Endothelial cell of umbilical vein (primary cell): ENCODE results near the gene CCDC187. TPM values are rescaled to one million over a fixed set of nuclear protein-coding genes. Genes with fewer than 3 reads are reported as not detected.

ENCODE experiments used
- BruUV-seq: library from RNA; stranded (reverse); fragments of 400-500 nt; replicated peaks from 2 replicates; lab custom pipeline; 2021; lab: Mats Ljungman, UMichigan
- CTCF ChIA-PET: fragments of 300-600, 350-600 bp; sonication (Branson Sonifier 250); formaldehyde crosslinking; loops from one replicate; lab custom pipeline; 2021; ENCODE audit warnings: antibody characterized with exemption, inconsistent platforms; lab: Charles Lee
- POLR2A ChIA-PET: fragments of 300-600, 350-600 bp; sonication (Branson Sonifier 250); formaldehyde crosslinking; loops from one replicate; lab custom pipeline; 2021; ENCODE audit warnings: antibody characterized with exemption, inconsistent platforms; lab: Charles Lee
- DNase-seq: peaks from one replicate; pipeline ENCODE4 v3.0.0-alpha.2; 2011; ENCODE audit warnings: low read depth, low spot score
- FAIRE-seq: peaks from 2 replicates; lab custom pipeline; 2011; peaks lifted over from hg19 to GRCh38; lab: Jason Lieb, UNC
- H2AFZ ChIP-seq: 2 replicates; pipeline ENCODE4 v1.6.0; 2012; ENCODE audit warnings: low read depth, low read length, control low read depth, inconsistent platforms
- H3K27ac ChIP-seq: 2 replicates; pipeline ENCODE4 v1.5.1; 2011; ENCODE audit warnings: low read depth, mild to moderate bottlenecking, control low read depth, low read length, moderate library complexity; ENCODE audit not compliant: insufficient read depth
- H3K27me3 ChIP-seq, 2 experiments: 2 replicates each; pipeline versions ENCODE4 v1.6.0 to v1.6.1; 2011; ENCODE audit warnings: low read length in 2 of 2, mixed read lengths in 1 of 2; ENCODE audit not compliant: control insufficient read depth in 2 of 2, insufficient read depth in 2 of 2
- H3K36me3 ChIP-seq, 2 experiments: 2 replicates in 1 of 2; 3 replicates in 1 of 2; pipeline ENCODE4 v1.5.1; 2011; ENCODE audit warnings: low read length in 2 of 2, mild to moderate bottlenecking in 1 of 2, moderate library complexity in 1 of 2; ENCODE audit not compliant: control insufficient read depth in 2 of 2, insufficient read depth in 2 of 2; ENCODE audit errors: extremely low read depth in 1 of 2
- H3K4me1 ChIP-seq: 3 replicates; pipeline ENCODE4 v1.5.1; 2011; ENCODE audit warnings: mild to moderate bottlenecking, low read length; ENCODE audit not compliant: control insufficient read depth, insufficient read depth; ENCODE audit errors: extremely low read depth
- H3K4me2 ChIP-seq: 2 replicates; pipeline ENCODE4 v1.6.1; 2011; ENCODE audit warnings: low read length, control low read depth, mixed read lengths; ENCODE audit not compliant: insufficient read depth
- H3K4me3 ChIP-seq, 3 experiments: fragments of 200-600 bp in 1 of 3; sonication (generic), shearing (Covaris generic) in 1 of 3; replicated peaks in 1 of 3; 2 replicates each; pipeline ENCODE4 v1.5.1; 2011 to 2016; ENCODE audit warnings: control low read depth in 3 of 3, low read length in 3 of 3, mild to moderate bottlenecking in 2 of 3, inconsistent platforms in 1 of 3, low read depth in 1 of 3, moderate library complexity in 1 of 3; ENCODE audit not compliant: insufficient read depth in 1 of 3
- H3K79me2 ChIP-seq: 2 replicates; pipeline ENCODE4 v1.6.0; 2012; ENCODE audit warnings: low read length, inconsistent platforms; ENCODE audit not compliant: control insufficient read depth, insufficient read depth
- H3K9ac ChIP-seq: replicated peaks from 2 replicates; pipeline ENCODE3; 2011; ENCODE audit warnings: low read length, control low read depth; ENCODE audit not compliant: insufficient read depth; ENCODE audit errors: extremely low read depth
- H3K9me1 ChIP-seq: replicated peaks from 3 replicates; pipeline ENCODE4 v1.6.0; 2011; ENCODE audit warnings: mild to moderate bottlenecking, low read length; ENCODE audit not compliant: control insufficient read depth, insufficient read depth; ENCODE audit errors: extremely low read depth
- H3K9me3 ChIP-seq: replicated peaks from 2 replicates; pipeline ENCODE4 v1.5.1; 2012; ENCODE audit warnings: low read length, inconsistent platforms; ENCODE audit not compliant: control insufficient read depth, insufficient read depth
- H4K20me1 ChIP-seq: replicated peaks from 2 replicates; pipeline ENCODE3; 2011; ENCODE audit warnings: mild to moderate bottlenecking, low read length; ENCODE audit not compliant: control insufficient read depth, insufficient read depth; ENCODE audit errors: extremely low read depth
- CTCF ChIP-seq, 2 donors: IDR thresholded peaks; 1 replicate in 1 of 2; 2 replicates in 1 of 2; pipeline ENCODE4 v1.5.1; 2011; ENCODE audit warnings: low read length in 2 of 2, mild to moderate bottlenecking in 2 of 2, moderate library complexity in 2 of 2, control low read depth in 1 of 2, inconsistent platforms in 1 of 2, low read depth in 1 of 2; ENCODE audit not compliant: insufficient read depth in 1 of 2; ENCODE audit errors: extremely low read depth in 1 of 2
- EZH2 ChIP-seq: IDR thresholded peaks from 2 replicates; pipeline ENCODE4 v1.6.1; 2012; ENCODE audit warnings: borderline replicate concordance, low read depth, mild to moderate bottlenecking, moderate library complexity, low read length, inconsistent platforms; ENCODE audit not compliant: severe bottlenecking
- FOS ChIP-seq: IDR thresholded peaks from 2 replicates; pipeline ENCODE4 v1.6.1; 2011; ENCODE audit warnings: mild to moderate bottlenecking, low read length, moderate library complexity, borderline replicate concordance; ENCODE audit not compliant: insufficient read depth
- GATA2 ChIP-seq: IDR thresholded peaks from 2 replicates; pipeline ENCODE4 v1.7.0; 2011; ENCODE audit warnings: low read depth, mild to moderate bottlenecking, moderate library complexity, mixed read lengths, low read length; ENCODE audit not compliant: insufficient read length, insufficient read depth
- JUN ChIP-seq: IDR thresholded peaks from 2 replicates; pipeline ENCODE4 v1.6.1; 2011; ENCODE audit warnings: borderline replicate concordance, low read depth; ENCODE audit not compliant: insufficient read length, insufficient read depth
- MAX ChIP-seq: IDR thresholded peaks from 2 replicates; pipeline ENCODE4 v1.6.1; 2011; ENCODE audit not compliant: insufficient read depth, insufficient read length
- MYC ChIP-seq: IDR thresholded peaks from one replicate; pipeline ENCODE4 v1.6.1; 2011; ENCODE audit warnings: mild to moderate bottlenecking, low read depth, low read length
- POLR2A ChIP-seq: IDR thresholded peaks from 2 replicates; pipeline ENCODE4 v1.6.1; 2012; ENCODE audit warnings: low read depth, mild to moderate bottlenecking, control low read depth, low read length
- POLR2AphosphoS5 ChIP-seq: IDR thresholded peaks from 2 replicates; pipeline ENCODE4 v1.6.1; 2012; ENCODE audit warnings: low read depth, mild to moderate bottlenecking, control low read depth, low read length, moderate library complexity; ENCODE audit not compliant: insufficient read depth
- dilution Hi-C: fragments of 300-500 bp; cut with MboI; formaldehyde crosslinking; loops from one replicate; pipeline ENCODE4 v1.15.0; 2019; ENCODE audit warnings: low sequenced_read_pairs; ENCODE audit not compliant: extremely low pct_ligation_motif_present
- intact Hi-C: fragments of 100-400 bp; cut with micrococcal nuclease; formaldehyde crosslinking; loops from one replicate; pipeline ENCODE4 v1.10.0; 2022
- polyA plus RNA-seq, 4 experiments: library from polyadenylated mRNA; depleted of rRNA in 3 of 4; stranded (reverse) in 3 of 4; unstranded in 1 of 4; fragments of >200 nt; gene quantifications; 2 replicates each; pipeline versions ENCODE4 v1.2.1 to v1.2.3, GENCODE V29; 2011 to 2012; ENCODE audit warnings: missing spikeins in 1 of 4
- total RNA-seq: library from RNA; stranded (reverse); gene quantifications from 2 replicates; pipeline ENCODE4 v1.2.3, GENCODE V29; 2021

CCDC187 gene
- total and polyA plus RNA-seq, 2 donors (not counting 3 experiments of a cell fraction or from before 2014, with no cell fraction given): not detected

GRCh38 chr9:136211006-136211405, 92.9 kb downstream of the CCDC187 start:
- BruUV-seq: no TSS peak
- TF ChIP-seq EZH2 (no peak), MYC (no peak), JUN (no peak), GATA2 (no peak), POLR2A (no peak), MAX (no peak), FOS (no peak), CTCF (IDR thresholded peaks at IDR 0.05; ENCODE audit: extremely low read depth in 1 of 2, insufficient read depth in 1 of 2, low read depth in 1 of 2, low read length in 2 of 2) (no peak), POLR2AphosphoS5 (no peak)
- H3K27ac ChIP-seq: no peak overlapping the region

More at GRCh38 chr9:136211006-136211405, 92.9 kb downstream of the CCDC187 start:
- H3K79me2 ChIP-seq: no peaks in the 10 kb centered on the region
- FAIRE-seq: no peak
- no peaks in the 10 kb centered on the region for H3K36me3 ChIP-seq
- H4K20me1 ChIP-seq: no peaks in the 10 kb centered on the region
- H3K4me3 ChIP-seq: no peak overlapping the region
- H3K4me1 ChIP-seq: no peaks in the 10 kb centered on the region
- H2AFZ ChIP-seq: no peak overlapping the region
- dilution Hi-C loops (no loop called here), intact Hi-C loops (no loop called here)
- no peak overlapping the region for H3K9ac ChIP-seq
- POLR2A ChIA-PET: no interaction called here
- no peak overlapping the region for H3K4me2 ChIP-seq
- no peaks in the 10 kb centered on the region for H3K9me1 ChIP-seq
- CTCF ChIA-PET: interaction anchor here (1.1 kb wide), 1 partner anchor 9 kb away, joined by 3 read pairs; no protein-coding TSS in a partner anchor
- H3K27me3 ChIP-seq: no peaks in the 10 kb centered on the region
- no peaks in the 10 kb centered on the region for H3K9me3 ChIP-seq
- no peak for DNase-seq
